Tibial artery (tissue), 4 donors: ENCODE measurements around the gene TSPAN18.

Source experiments
- DNase-seq, 2 donors: peaks; one replicate each; pipeline ENCODE4 v3.0.0-alpha.2; 2019
- H3K27ac ChIP-seq, 2 donors: fragments of 200-600 bp; sonication (generic) in 1 of 2; 1 replicate in 1 of 2; 2 replicates in 1 of 2; pipeline ENCODE4 v1.5.1; 2018 to 2019; ENCODE audit warnings: mild to moderate bottlenecking in 1 of 2
- H3K27me3 ChIP-seq, 2 donors: fragments of 200-600 bp; sonication (generic) in 1 of 2; one replicate each; pipeline versions ENCODE4 v1.5.1 to v1.6.0; 2016 to 2019
- H3K36me3 ChIP-seq, 3 donors: fragments of 200-600 bp; sonication (generic) in 2 of 3; one replicate each; pipeline ENCODE4 v1.5.1; 2016 to 2019; ENCODE audit warnings: mild to moderate bottlenecking in 2 of 3
- H3K4me1 ChIP-seq, 4 donors: fragments of 200-600 bp; sonication (generic) in 2 of 4; 1 replicate in 3 of 4; 2 replicates in 1 of 4; pipeline ENCODE4 v1.5.1; 2016 to 2019
- H3K4me3 ChIP-seq, 2 donors: fragments of 200-600 bp; sonication (generic) in 1 of 2; 1 replicate in 1 of 2; 2 replicates in 1 of 2; pipeline ENCODE4 v1.5.1; 2018 to 2019; ENCODE audit warnings: mild to moderate bottlenecking in 2 of 2
- H3K9me3 ChIP-seq, 3 donors: fragments of 200-600 bp; sonication (generic) in 1 of 3; one replicate each; pipeline ENCODE4 v1.5.1; 2016 to 2019
- intact Hi-C: fragments of 100-400 bp; cut with DNase I; formaldehyde crosslinking; loops from one replicate; pipeline ENCODE4 v1.15.0; 2023; ENCODE audit warnings: low total_unique reads
- TF ChIP-seq, protein P1 (sequence below), 2 experiments: fragments of 200-600 bp in 1 of 2; fragments of 450-650 bp in 1 of 2; IDR thresholded peaks; one replicate each; pipeline ENCODE4 v1.5.1; 2017 to 2019; ENCODE audit warnings: antibody characterized with exemption in 2 of 2, mild to moderate bottlenecking in 1 of 2, moderate library complexity in 1 of 2

TSPAN18 gene

DNA sequence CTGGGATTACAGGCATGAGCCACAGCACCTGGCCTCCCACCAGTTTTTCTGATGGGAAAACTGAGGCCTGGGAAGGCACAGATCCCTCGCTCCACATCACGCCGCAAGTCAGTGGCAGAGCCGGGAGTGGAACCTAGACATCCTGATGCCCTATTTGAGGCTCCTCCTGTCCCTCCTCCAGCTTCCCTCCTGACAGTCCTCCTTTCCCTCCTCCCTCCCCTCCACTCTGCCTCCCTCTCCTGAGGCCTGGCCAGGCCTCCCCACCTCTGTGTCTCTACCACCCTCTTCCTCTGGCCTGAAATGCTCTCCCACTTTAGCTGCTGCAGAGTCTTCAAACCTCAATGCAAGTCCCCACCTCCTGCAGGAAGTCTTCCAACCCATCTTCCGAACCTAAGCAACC, 237.2 kb downstream of the TSPAN18 start:
- H3K4me1 ChIP-seq: no peaks in the 10 kb centered on the region
- H3K4me3 ChIP-seq: no peak overlapping the region
- no peak overlapping the region for H3K27ac ChIP-seq
- TF ChIP-seq, protein P1, sequence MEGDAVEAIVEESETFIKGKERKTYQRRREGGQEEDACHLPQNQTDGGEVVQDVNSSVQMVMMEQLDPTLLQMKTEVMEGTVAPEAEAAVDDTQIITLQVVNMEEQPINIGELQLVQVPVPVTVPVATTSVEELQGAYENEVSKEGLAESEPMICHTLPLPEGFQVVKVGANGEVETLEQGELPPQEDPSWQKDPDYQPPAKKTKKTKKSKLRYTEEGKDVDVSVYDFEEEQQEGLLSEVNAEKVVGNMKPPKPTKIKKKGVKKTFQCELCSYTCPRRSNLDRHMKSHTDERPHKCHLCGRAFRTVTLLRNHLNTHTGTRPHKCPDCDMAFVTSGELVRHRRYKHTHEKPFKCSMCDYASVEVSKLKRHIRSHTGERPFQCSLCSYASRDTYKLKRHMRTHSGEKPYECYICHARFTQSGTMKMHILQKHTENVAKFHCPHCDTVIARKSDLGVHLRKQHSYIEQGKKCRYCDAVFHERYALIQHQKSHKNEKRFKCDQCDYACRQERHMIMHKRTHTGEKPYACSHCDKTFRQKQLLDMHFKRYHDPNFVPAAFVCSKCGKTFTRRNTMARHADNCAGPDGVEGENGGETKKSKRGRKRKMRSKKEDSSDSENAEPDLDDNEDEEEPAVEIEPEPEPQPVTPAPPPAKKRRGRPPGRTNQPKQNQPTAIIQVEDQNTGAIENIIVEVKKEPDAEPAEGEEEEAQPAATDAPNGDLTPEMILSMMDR (IDR thresholded peaks at IDR 0.05): no peak
- H3K27me3 ChIP-seq: no peaks in the 10 kb centered on the region
- no peak for DNase-seq
- no peaks in the 10 kb centered on the region for H3K9me3 ChIP-seq
- intact Hi-C loops: no loop called here
- H3K36me3 ChIP-seq: no peaks in the 10 kb centered on the region

- no peaks in the 10 kb centered on the region for H3K4me1 ChIP-seq
- H3K9me3 ChIP-seq: no peaks in the 10 kb centered on the region
- intact Hi-C loops: no loop called here
- no peak for DNase-seq
- no peaks in the 10 kb centered on the region for H3K27me3 ChIP-seq
- H3K36me3 ChIP-seq: no peaks in the 10 kb centered on the region
- H3K27ac ChIP-seq: no peak overlapping the region
- H3K4me3 ChIP-seq: no peak overlapping the region
- TF ChIP-seq, protein P1 (IDR thresholded peaks at IDR 0.05): no peak
These were observed 237.9 kb downstream of the TSPAN18 start for GRCh38 chr11:44964526-44965209.

- no peaks in the 10 kb centered on the region for H3K9me3 ChIP-seq
- TF ChIP-seq, protein P1 (IDR thresholded peaks at IDR 0.05): no peak
- H3K4me3 ChIP-seq: no peak overlapping the region
- no peaks in the 10 kb centered on the region for H3K4me1 ChIP-seq
- H3K27ac ChIP-seq: no peak overlapping the region
- no peaks in the 10 kb centered on the region for H3K36me3 ChIP-seq
- intact Hi-C loops: no loop called here
- no peaks in the 10 kb centered on the region for H3K27me3 ChIP-seq
- DNase-seq: no peak
These were observed 239.9 kb downstream of the TSPAN18 start for GRCh38 chr11:44966694-44967093.

DNA sequence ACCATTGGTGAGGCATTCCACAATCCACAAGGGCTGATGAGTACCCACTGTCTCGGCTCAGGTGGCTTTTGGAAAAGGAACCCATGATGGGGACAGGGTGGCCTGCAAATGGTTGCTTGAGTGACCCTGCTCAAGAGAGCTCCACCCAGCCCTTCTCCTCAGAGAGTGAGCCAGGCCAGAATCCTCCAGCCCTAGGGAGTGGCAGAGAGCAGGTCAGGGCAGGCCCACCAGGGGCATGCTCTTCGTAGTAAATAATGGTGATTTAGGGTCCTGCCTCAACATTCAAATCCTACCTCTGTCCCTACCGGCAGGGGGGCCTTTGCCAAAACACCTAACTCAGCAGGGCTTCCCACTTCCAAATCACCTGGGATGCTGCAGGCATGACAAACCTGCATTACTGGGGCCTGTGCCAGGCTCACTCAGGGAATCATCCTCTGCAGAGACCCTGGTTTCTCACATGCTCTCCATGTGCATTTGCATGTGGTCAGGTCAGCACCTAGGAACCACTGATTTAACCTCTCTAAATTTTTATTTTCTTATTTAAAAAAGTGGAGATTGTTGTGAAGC, 241.3 kb downstream of the TSPAN18 start:
- intact Hi-C loops: no loop called here
- H3K9me3 ChIP-seq: no peaks in the 10 kb centered on the region
- no peak for DNase-seq
- TF ChIP-seq, protein P1 (IDR thresholded peaks at IDR 0.05): no peak
- no peak overlapping the region for H3K4me3 ChIP-seq
- no peaks in the 10 kb centered on the region for H3K36me3 ChIP-seq
- H3K4me1 ChIP-seq: peaks cover 0 to 6% (median 2%) of the 10 kb centered on the region in 4 donors
- no peaks in the 10 kb centered on the region for H3K27me3 ChIP-seq
- no peak overlapping the region for H3K27ac ChIP-seq

DNA sequence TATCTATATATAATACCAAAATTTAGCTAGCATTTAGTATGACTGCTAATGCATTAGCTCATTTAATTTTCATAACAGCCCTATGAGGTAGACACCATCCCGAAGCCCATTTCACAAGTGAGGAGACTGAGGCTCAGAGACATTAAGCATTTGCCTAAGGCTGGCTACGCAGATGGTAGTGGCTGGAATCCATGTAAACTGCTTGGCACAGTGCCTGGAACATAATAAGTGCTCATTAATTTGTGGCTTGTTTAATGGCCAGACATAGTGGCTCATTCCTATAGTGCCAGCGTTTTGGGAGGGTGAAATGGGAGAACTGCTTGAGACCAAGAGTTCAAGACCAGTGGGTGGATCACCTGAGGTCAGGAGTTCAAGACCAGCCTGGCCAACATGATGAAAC, 241.7 kb downstream of the TSPAN18 start:
- Histone ChIP-seq H3K4me3 (no peak overlapping the region), H3K4me1 (peaks cover 0 to 11% (median 5%) of the 10 kb centered on the region in 4 donors), H3K27me3 (no peaks in the 10 kb centered on the region), H3K27ac (no peak overlapping the region), H3K36me3 (no peaks in the 10 kb centered on the region), H3K9me3 (no peaks in the 10 kb centered on the region)
- DNase-seq: no peak
- intact Hi-C loops: no loop called here
- TF ChIP-seq, protein P1 (IDR thresholded peaks at IDR 0.05): no peak
